ENCODE results near the gene RAB11FIP2.

RAB11FIP2 gene

DNA sequence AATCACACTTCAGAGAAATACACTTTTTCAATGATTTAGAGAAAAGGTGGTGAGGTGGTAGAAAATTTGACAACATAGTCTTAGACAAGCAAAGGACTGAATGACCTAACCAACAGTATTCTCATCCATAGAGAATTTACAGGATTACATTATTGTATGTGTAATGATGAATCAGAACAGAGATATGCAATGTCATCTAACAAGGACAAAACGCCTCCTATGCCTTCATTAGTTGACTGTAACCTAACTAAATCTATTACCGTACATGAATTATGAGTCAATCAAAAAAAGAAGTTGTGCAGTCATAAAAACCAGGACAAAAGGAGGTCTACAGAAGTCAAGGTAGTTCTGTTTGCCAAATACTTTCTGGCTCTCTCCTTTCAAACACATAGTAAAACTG lies 66.5 kb downstream of the RAB11FIP2 start:
- DNase-seq, result no peak

DNA sequence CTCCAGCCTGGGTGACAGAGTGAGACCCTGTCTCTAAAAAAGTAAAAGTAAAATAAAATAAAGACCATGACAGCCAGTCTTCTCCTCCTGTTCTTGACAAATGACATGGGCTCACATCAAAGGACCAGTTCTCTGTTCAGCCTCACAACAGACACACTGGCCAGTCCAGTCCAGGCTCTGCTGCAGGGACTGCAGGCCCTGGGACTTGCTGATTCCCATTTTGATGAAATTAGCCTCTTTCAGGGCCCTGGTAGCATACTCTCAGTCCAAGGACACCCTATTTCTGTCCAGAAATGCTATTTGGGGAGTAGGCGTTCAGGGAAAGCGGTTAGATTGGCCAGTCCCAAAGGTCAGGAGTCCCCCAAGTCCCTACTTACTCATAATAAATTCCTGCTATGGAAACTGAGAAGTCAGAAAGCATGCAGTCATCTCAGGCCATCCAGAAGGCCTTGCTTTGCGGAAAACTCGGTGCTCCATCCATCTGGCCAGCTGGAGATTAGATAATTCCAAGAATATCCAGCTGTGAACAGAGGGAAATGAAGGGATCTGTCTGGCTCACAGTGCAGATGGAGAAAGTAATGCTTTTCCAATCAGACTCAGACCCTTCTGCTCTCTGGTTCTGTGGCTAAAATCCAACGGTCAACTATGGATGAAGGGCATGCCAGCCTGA lies 74.4 kb downstream of the RAB11FIP2 start:
- DNase-seq, result no peak

DNA sequence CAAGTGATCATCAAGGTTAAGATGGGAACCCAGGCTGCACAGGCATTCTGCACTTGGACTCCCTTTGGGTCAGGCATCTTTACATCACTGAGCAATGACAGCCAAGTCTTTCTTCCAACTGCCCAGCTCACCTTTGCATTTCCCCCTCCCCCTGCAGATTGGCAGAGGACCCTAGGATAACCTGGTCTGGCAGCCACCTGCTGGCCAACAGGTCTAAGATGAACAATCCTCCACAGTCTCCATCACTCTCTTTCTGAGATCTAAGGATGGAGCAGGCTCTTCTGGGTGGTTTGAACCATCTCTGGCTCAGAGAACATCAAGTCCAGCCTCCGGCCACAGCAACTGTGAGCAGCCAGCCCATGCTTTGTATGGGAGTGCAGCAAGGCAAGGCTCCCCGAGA lies 75.8 kb downstream of the RAB11FIP2 start:
- DNase-seq, result no peak

DNA sequence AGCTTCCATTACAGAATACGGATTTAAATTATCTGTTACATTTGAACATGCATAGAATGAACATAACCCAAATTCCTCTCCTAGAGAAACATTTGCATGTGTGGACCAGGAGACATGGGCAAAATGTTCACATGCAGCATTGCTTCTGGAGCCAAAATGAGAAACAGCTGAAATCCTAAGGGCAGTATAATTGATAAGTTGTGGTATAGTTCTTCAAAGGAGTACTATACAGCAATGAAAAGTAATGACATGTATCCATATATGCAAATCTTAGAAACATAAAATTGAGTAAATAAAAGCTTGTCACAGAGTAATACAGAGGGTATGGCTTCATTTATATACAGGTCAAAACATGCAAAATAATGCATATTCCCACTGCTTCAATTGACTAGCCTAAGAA lies 77.1 kb downstream of the RAB11FIP2 start:
- no peak for DNase-seq

DNA sequence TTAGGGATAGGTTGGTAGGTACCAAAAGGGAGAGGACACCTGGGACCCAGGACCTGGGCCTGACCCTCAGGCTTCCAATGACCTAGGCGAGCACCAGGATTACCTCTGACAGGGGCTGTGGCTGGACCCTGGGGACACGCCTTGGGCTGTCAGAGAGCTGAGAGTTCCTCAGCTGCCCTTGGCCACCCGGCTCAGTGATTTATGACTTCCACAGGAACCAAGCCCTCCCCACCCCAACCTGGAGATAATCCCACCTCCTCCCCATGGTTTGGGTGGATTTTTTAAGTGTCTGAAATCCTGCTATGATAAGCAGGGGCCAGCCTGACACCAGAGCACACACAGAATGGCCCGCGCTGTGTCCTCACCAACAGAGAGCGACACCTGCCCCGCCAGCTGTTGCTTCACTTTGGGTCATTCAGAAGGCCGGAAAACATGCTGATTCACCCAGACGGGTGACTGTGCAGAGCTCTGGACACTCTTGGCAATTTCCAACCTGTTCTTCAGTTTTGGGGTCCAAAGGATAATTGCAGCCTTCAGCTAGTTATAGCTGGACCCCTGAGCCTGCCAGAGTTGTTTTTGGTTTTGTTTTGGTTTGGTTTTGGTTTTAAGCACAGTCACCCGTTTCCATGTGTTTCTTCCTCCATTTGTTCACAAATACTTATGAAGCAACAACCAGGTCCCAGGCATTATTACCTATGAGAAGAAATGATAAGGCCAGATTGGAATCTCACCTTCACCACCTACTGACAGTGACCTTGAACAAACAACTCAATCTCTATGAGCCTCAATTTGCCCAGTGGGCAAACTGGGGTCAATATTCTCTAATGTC lies 78.2 kb downstream of the RAB11FIP2 start:
- no peak for DNase-seq

DNA sequence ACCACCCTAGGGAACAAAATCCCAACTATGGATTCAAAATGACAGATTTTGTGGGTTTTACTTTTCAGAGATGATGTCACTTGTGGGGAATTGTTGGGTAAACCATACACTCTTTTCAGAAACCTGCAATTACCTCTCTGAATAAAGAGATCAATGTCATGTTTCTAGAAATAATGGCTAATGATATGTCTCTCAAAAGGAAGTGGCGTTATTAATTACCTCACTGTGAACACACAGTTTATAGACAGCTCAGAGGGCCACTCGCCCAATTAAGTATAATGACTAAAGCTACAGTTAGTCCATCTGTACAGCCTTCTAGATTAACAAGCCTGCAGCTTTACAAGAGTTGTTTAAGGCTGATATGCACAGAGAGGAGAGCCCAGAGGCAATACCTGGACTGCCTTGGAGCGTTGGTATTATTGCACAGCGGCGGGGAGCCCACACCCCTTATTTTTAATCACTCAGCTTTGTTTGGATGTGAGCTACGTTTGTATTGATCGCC lies 79.5 kb downstream of the RAB11FIP2 start:
- no peak for DNase-seq

DNA sequence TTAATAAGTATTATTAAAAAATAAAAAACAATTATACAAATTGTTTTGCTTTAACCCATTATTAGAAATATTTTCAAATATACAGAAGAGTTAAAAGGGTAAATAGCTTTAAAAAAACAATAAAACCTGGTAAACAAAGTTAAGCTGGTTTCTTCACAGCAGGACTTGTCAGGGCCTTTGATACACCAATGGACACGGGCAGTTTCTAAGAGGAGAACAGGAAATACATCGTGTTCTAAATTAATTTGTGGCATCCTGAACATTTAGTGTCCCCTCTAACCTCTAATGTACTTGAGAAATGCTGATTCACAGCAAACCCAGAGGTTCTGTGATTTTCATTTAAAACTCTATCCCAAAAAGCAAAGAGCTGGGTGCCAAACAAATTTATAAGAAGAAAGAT lies 80.8 kb downstream of the RAB11FIP2 start:
- DNase-seq, result no peak

DNA sequence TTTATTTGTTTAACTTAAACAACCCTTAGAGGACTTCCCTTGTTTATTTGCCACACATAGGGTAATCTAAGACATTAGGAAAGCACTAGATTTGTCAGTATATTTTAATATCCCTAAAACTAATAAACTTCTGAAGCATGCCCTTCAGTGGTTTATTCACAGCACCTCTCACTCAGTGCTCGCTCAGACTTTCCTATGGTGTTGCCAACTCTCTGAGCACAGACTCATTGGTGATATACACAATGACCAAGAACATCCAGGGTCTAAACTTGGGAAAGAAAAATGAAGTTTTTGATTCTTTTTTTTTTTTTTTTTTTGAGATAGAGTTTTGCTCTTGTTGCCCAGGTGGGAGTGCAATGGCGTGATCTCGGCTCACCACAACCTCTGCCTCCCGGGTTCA lies 82.2 kb downstream of the RAB11FIP2 start:
- no peak for DNase-seq

DNA sequence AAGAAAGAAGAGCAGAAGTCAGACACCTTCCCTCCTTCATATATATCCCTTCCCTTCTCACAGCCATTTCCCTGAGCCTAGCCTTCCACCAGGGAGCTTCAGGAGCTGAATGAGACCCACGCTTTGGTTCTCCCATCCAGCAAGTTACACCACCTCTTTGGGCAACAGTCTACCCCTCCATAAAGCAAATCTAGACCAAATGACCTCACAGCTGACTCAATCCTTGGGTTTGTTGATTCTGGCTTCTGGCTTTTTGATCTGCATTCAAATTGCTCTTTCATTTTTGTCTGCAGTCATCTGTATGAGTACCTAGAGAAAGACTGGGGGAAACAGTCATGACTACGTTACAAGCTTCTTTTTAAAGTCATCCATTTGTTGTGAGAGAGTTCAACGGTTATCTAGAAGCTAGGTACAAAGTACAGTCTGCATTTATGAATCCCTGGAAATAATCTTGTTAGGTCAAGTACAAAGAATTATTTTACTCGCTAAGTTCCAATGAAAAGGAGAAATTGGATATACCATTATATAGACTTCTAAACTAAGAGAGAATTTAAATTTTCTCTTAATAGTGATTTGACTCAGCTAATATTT lies 86.3 kb downstream of the RAB11FIP2 start:
- DNase-seq, result no peak

DNA sequence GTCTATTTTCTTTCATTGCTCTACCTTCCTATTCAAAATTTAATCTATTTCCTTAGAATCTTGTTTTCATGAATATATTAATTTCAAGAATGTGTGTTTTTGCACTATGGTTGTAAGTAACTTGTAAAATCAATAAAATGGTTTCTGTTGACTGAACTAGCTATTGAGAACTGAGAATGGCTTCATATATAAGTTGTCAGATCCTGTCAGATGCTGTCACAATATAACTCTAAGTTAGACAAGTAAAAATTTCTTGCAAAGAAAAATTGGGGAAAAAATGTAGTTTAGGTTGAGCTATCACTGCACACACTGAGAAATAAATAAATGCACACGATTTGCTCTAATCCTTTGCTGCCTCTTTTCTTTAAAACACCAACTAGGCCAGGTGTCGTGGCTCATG lies 89.8 kb downstream of the RAB11FIP2 start:
- DNase-seq, result no peak

DNA sequence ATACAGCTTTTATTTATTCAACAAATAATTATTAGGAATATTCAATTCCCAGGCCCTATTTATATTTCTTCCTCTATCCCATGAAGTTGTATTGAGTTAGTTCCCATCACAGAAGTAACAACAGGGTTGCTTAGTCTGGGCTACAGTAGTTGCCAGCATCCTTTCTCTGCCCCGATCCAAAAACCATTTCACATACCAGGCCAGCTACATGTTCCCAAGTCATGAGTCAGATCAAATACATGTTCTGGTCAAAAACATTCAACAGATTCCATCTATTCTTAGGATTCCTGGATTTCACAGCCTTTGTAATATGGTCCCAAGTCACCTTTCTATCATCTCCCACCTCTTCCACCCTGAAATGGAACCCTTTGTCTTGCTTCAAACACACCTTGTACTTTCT lies 91.6 kb downstream of the RAB11FIP2 start:
- no peak for DNase-seq

All from CD4-positive, alpha-beta T cell treated with Interleukin-4 for 4 hours (primary cell).